GM19239 (cell line): ENCODE results near the gene WWOX.

Experiments used
- DNase-seq: peaks from one replicate; pipeline ENCODE4 v3.0.0; 2011; ENCODE audit warnings: low spot score; ENCODE audit not compliant: insufficient read length
- FAIRE-seq: peaks from 2 replicates; lab custom pipeline; 2011; peaks lifted over from hg19 to GRCh38; lab: Jason Lieb, UNC

The WWOX gene

DNA sequence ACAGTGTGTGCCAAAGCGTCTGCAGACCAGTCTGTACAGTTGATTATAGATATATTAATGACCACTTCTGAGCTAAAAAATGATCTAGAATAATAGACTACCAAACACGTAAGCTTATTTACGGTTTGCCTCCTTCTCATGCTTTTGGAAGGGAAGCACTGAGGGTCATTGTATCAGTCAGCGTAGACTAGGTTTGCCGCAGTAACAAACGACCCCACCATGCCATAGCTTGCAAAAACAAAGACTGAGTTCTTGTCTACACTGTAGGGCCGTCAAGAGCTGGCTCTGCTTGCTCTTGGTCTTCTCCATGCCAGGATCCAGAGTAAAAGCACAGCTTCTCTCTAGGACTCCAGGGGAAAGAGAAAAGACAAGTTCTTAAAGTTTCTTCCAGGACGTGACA lies 820.4 kb downstream of the WWOX start:
- DNase-seq, result no peak
- FAIRE-seq, result no peak

DNA sequence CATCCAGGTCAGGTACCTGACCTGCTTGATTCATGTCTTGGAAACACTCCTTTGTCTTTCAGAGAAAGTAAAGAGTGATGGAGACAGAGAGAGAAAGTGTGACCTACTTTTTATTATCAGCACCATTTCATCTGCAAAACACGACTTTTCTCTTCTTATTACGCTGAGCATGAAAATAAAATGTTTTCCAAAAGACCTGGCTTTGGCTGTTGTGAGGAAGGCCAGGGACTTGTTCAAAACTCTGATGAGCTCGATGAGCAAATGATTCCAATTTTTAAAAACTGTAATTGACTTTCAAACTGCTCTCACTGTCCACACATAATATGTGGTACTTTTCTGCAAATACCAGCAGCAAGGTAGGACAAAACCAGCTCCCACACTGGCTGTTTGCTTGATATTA lies 821.2 kb downstream of the WWOX start:
- FAIRE-seq (no peak), DNase-seq (no peak)

GRCh38 chr16:78925083-78925767 lies 825.8 kb downstream of the WWOX start:
- peak; percentile 4 for FAIRE-seq
- no peak for DNase-seq

GRCh38 chr16:78926723-78927210 lies 827.3 kb downstream of the WWOX start:
- no peak for FAIRE-seq
- DNase-seq, result no peak

- DNase-seq (no peak), FAIRE-seq (no peak)
Observed at GRCh38 chr16:78927766-78928165, 828.3 kb downstream of the WWOX start.

DNA sequence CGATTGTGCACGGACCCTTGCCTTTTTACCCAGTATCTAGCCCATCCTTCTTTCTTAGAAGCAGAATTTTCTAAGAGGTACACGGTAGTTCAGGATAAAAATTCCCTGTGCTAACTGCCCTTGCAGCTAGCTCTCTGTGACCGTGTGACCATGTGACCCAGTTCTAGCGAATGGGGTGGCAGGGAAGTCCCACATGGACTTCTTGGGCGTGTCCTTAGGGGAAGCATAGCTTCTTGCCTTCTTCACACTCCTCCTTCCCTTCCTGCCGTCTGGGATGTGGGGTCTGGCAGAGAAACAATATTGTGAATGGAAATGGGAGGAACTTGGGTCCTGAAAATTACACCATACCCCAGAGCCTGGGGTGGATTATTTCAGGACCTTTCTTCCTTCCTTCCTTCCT lies 830.4 kb downstream of the WWOX start:
- no peak for FAIRE-seq

GRCh38 chr16:78930561-78930960 lies 831.1 kb downstream of the WWOX start:
- DNase-seq, result no peak
- FAIRE-seq, result no peak

More for the DNA sequence above, 830.4 kb downstream of the WWOX start:
- DNase-seq, result no peak

DNA sequence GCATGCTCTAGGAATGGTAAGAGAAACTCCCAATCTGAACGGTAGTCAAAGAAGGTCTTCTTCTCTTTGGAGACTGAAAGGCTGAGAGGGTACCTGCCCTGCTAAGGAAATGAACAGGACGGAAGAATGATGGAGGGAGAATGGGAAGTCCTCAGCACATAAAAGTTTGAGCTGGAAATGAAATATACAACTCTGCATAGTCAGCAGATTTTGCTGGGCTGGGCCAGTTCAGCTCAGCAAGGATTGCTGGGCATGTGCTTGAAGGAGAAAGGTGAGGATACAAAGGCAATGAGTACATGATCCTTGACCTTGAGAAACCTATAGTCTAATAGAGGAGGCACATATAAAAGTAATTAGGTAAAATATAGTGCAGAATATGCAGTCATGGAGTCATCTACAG lies 831.8 kb downstream of the WWOX start:
- no peak for DNase-seq
- FAIRE-seq, result no peak

DNA sequence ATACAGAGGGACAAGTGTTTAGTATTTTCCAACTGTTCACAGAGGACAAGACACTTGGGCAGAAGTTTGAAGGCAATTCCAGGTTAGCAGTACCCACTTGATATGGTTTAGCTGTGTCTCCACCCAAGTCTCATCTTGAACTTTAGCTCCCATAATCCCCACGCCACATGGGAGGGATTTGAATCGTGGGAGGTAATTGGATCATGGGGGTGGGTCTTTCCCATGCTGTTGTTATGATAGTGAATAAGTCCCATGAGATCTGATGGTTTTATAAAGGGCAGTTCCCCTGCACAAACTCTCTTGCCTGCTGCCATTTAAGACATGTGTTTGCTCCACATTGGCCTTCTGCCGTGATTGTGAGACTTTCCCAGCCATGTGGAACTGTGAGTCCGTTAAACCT lies 832.2 kb downstream of the WWOX start:
- FAIRE-seq (no peak), DNase-seq (no peak)

DNA sequence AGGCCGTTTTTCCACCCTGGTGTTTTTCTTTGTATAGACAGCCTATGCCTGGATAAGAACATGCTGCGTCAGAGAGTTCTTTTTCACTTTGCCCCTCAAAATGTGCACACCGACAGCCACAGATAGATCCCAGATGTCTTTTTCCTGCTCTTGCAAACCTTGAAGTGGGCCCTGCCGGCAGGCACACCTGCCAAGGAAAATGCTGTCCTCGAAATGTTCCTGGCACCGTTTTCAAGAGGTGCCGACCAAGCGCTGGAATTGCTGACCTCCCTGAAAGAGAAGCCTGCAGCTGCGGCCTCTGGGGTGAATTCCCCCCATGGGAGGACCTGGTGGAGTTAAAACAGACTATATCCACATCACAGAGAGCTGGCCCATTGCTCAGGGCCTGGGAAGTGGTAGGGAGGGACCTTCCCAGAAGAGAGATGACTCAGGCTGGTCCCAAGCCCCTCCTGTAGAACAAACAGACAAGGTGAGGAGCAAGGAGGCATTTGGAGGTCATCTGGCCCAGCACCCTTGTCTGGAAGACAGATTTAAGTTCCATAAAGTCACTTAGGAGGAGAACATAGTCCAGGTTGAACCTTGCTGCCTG lies 833.0 kb downstream of the WWOX start:
- DNase-seq (no peak), FAIRE-seq (no peak)

GRCh38 chr16:78936060-78936459 lies 836.6 kb downstream of the WWOX start:
- FAIRE-seq (no peak), DNase-seq (no peak)

DNA sequence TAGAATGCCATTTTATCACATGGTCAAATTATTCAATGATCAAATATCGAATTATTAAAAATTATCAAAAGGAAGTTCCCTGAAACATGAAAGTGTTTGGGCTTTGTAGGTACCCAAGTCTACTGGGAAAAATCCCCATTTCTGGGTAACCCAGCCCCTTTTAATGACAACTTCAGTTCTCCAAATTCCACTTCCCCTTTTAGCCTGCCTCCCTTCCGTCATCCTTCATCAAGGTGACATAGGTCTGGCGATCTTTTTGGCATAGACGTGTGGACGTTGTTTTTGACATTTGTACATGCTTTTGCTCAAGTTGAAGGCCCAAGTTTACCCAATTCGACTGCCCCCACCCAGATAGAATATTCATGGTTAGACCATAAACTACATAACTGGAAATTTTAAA lies 840.1 kb downstream of the WWOX start:
- DNase-seq, result no peak
- FAIRE-seq, result no peak

- no peak for FAIRE-seq
- no peak for DNase-seq
Observed at GRCh38 chr16:78942625-78943245, 843.3 kb downstream of the WWOX start.

GRCh38 chr16:78945336-78945735 lies 845.9 kb downstream of the WWOX start:
- no peak for DNase-seq
- FAIRE-seq, result no peak

GRCh38 chr16:78946556-78946955 lies 847.1 kb downstream of the WWOX start:
- FAIRE-seq, result no peak

GRCh38 chr16:78950768-78951167 lies 851.3 kb downstream of the WWOX start:
- FAIRE-seq (no peak), DNase-seq (no peak)

More at GRCh38 chr16:78946556-78946955, 847.1 kb downstream of the WWOX start:
- DNase-seq, result no peak

- DNase-seq (no peak), FAIRE-seq (no peak)
Observed at GRCh38 chr16:78952630-78953029, 853.2 kb downstream of the WWOX start.

DNA sequence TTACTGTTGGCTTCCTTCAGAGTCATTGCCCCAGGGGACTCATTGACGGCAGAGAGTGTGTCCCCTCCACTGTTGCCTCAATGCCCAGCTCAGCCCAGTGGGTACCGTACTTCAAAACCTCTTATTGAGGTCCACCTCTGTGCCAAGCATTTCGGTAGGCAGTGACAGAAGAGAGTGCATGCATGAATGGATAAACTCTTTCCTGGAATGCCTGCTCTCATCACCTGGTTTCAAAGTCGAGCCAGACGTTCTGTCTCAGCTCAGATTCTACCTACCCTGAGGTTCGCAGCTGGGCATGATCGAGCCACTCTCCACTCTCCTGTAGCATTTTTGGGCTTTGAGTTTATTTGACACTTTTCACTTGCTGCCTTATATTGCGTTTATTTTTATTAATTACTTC lies 854.1 kb downstream of the WWOX start:
- no peak for FAIRE-seq

DNA sequence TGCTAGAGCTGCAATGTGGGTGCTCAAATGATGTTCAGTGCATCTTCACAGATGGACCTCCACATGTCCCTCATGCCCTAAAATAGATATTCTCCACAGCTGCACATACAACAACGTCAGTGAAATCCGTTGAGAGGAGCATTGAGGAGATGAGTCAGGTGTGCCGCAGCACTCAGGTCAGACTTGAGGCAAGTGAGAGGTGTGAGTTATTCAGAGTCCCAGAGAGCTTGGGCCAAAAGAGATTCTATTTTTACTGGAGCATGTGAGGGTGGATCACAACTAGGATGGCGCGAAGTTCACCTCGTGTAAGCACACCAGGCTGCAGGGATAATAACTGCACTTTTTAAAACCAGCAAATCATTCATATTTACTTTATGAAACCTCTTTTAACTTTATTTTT lies 855.8 kb downstream of the WWOX start:
- DNase-seq (no peak), FAIRE-seq (no peak)

More for the DNA sequence above, 854.1 kb downstream of the WWOX start:
- DNase-seq, result no peak

- DNase-seq (no peak), FAIRE-seq (no peak)
Observed at GRCh38 chr16:78956859-78957258, 857.4 kb downstream of the WWOX start.

DNA sequence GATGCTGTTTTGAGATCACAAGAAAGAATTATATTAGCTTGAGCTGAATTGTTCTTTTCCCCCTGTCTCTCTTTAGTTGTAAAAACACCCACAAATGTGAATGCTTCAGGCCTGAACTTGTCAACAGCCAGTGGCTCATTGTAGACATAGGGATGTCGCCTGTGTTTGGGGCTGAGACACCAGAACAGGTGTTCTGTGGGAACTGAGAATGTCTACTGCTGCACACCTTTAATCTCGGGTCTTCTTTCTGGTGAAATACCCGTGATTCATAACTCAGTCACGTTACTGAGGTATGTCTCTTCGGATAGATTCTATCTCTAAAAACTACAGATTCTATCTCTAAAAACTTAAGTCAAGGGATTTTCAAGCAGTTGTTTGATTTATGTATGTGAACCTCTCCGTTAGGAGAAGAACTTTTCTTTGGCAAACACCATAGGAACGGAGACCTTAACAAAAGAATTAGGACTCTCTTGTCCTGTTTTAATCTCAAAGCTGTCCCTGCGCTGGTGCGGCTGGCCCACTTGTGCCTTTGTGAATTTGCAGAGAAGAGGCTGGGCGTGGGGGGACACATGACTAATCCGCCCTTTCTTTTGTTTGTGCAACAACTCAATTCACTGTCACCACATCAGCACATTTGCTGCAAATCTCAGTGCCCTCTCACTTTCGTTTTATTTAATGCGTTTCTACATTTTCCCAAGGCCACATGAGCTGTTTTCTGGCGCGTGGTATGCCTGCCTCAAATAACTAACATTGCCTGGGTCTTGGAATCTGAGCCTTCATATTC lies 858.1 kb downstream of the WWOX start:
- FAIRE-seq (no peak), DNase-seq (no peak)
